Sigmoid colon (tissue), 7 donors: ENCODE data around the gene DAGLA. TPM values are rescaled to one million over a fixed set of nuclear protein-coding genes. Genes with fewer than 3 reads are reported as not detected.

Source experiments
- DNase-seq: peaks from one replicate; pipeline ENCODE4 v3.0.0-alpha.2; 2019
- H3K27ac ChIP-seq, 4 donors: fragments of 200-600 bp; sonication (generic); one replicate each; pipeline ENCODE4 v1.5.1; 2016 to 2019; ENCODE audit warnings: mild to moderate bottlenecking in 1 of 4
- H3K27me3 ChIP-seq, 3 donors: fragments of 200-600 bp; sonication (generic); one replicate each; pipeline ENCODE4 v1.5.1; 2019; ENCODE audit warnings: mild to moderate bottlenecking in 1 of 3
- H3K36me3 ChIP-seq, 4 donors: fragments of 200-600 bp; sonication (generic); one replicate each; pipeline ENCODE4 v1.5.1; 2016 to 2019
- H3K4me1 ChIP-seq, 4 donors: fragments of 200-600 bp; sonication (generic); one replicate each; pipeline ENCODE4 v1.5.1; 2017 to 2019
- H3K4me3 ChIP-seq, 4 donors: fragments of 200-600 bp; sonication (generic); one replicate each; pipeline ENCODE4 v1.5.1; 2017 to 2019; ENCODE audit warnings: mild to moderate bottlenecking in 2 of 4, moderate library complexity in 1 of 4
- H3K9me3 ChIP-seq, 4 donors: fragments of 200-600 bp in 3 of 4; sonication (generic) in 3 of 4; one replicate each; pipeline versions ENCODE4 v1.5.1 to v1.6.1; 2013 to 2019
- CTCF ChIP-seq, 4 experiments: fragments of 450-650 bp in 3 of 4; fragments of 200-600 bp in 1 of 4; IDR thresholded peaks; one replicate each; pipeline ENCODE4 v1.5.1; 2016 to 2019; ENCODE audit warnings: antibody characterized with exemption in 4 of 4, mild to moderate bottlenecking in 3 of 4, moderate library complexity in 2 of 4
- EP300 ChIP-seq, 4 donors: sonication (generic); formaldehyde crosslinking; IDR thresholded peaks; one replicate each; pipeline ENCODE4 v1.6.1; 2017; ENCODE audit warnings: antibody characterized with exemption in 4 of 4
- POLR2A ChIP-seq, 2 donors: fragments of 450-650 bp; IDR thresholded peaks; one replicate each; pipeline ENCODE4 v1.6.1; 2016; ENCODE audit warnings: antibody characterized with exemption in 2 of 2, mild to moderate bottlenecking in 2 of 2, moderate library complexity in 2 of 2
- POLR2AphosphoS5 ChIP-seq, 4 donors: sonication (generic); formaldehyde crosslinking; IDR thresholded peaks; one replicate each; pipeline ENCODE4 v1.6.1; 2017; ENCODE audit warnings: antibody characterized with exemption in 4 of 4
- WGBS, 2 donors: extraction: QIAGEN DNeasy Blood & Tissue Kit; methylation state at CpG; one replicate each; pipeline ENCODE4 v1.1.7; 2013; 5-methylcytosine and 5-hydroxymethylcytosine counted together
- intact Hi-C: fragments of 100-400 bp; cut with DNase I; formaldehyde crosslinking; loops from one replicate; pipeline ENCODE4 v1.15.1; 2023
- polyA plus RNA-seq, 3 donors: library from polyadenylated mRNA; stranded (reverse); fragments of 200-250 nt; gene quantifications; one replicate each; pipeline ENCODE4 v1.2.3, GENCODE V29; 2013
- total RNA-seq, 4 donors: library from RNA; depleted of rRNA; stranded (reverse); fragments of >200 nt; gene quantifications; one replicate each; pipeline ENCODE4 v1.1.0, GENCODE V29; 2016
- donor health status: healthy with polysubstance abuse.
- donor health status: Bipolar disorder and iron deficiency.
- donor health status: healthy.

The DAGLA gene
- total and polyA plus RNA-seq, 7 donors = 1.8 to 6.2 (median 2.1) TPM

GRCh38 chr11:61666684-61667297 is 13.4 kb upstream of the DAGLA start:
- no peaks in the 10 kb centered on the region for H3K36me3 ChIP-seq
- WGBS, 2 donors = 42 to 80% methylated on average over 3 of the region's 3 CpGs
- H3K27ac ChIP-seq = no peak overlapping the region
- no peaks in the 10 kb centered on the region for H3K9me3 ChIP-seq
- intact Hi-C loops = no loop called here
- no peak for DNase-seq
- TF ChIP-seq POLR2AphosphoS5 (IDR thresholded peaks at IDR 0.05) = no peak
- TF ChIP-seq POLR2A (IDR thresholded peaks at IDR 0.05) = no peak
- TF ChIP-seq CTCF (IDR thresholded peaks at IDR 0.05) = no peak
- no peak for TF ChIP-seq EP300 (IDR thresholded peaks at IDR 0.05)
- no peaks in the 10 kb centered on the region for H3K4me1 ChIP-seq
- no peak overlapping the region for H3K4me3 ChIP-seq
- H3K27me3 ChIP-seq = no peaks in the 10 kb centered on the region

DNA sequence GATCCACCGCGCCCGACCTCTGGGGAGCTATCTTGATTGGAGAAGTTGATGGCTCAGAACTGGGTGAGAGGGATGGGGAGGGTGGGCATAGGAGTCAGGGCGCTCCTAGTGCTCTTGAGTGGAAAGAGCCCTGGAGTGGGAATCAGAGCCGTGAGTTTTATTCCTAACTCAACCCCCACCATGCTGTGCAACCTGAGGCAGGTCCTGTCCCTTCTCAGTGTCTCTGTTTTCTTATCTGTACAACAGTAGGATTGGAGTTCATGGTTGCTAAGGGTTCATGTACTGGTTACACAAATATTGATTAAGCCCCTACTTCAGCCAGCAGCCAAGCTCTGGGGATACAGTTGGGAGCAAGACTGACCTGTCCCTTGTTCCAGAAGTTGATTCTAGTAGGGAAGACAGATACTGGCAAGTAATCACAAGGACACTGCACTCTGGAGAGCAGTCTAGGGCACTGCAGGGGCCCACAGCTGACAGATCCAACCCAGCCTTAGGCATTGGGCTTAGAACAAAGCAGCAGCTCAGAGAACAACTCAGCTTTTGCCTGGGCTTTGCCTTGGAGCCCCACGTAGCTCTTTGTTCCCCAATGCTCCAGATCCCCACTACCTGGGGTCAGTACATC is 12.4 kb upstream of the DAGLA start:
- Histone ChIP-seq H3K27ac (no peak overlapping the region), H3K4me1 (no peaks in the 10 kb centered on the region), H3K4me3 (no peak overlapping the region), H3K27me3 (no peaks in the 10 kb centered on the region), H3K36me3 (no peaks in the 10 kb centered on the region), H3K9me3 (no peaks in the 10 kb centered on the region)
- 89 to 91% methylated on average over 6 of the region's 6 CpGs for WGBS, 2 donors
- DNase-seq = no peak
- TF ChIP-seq POLR2AphosphoS5 (IDR thresholded peaks at IDR 0.05) = no peak
- no peak for TF ChIP-seq CTCF (IDR thresholded peaks at IDR 0.05)
- no peak for TF ChIP-seq POLR2A (IDR thresholded peaks at IDR 0.05)
- no peak for TF ChIP-seq EP300 (IDR thresholded peaks at IDR 0.05)
- intact Hi-C loops = no loop called here

GRCh38 chr11:61669417-61669816 is 10.8 kb upstream of the DAGLA start:
- TF ChIP-seq EP300 (IDR thresholded peaks at IDR 0.05) (no peak), POLR2AphosphoS5 (IDR thresholded peaks at IDR 0.05) (no peak), CTCF (IDR thresholded peaks at IDR 0.05) (no peak), POLR2A (IDR thresholded peaks at IDR 0.05) (no peak)
- 89 to 90% methylated on average over 4 of the region's 4 CpGs for WGBS, 2 donors
- intact Hi-C loops = no loop called here
- no peak for DNase-seq
- no peaks in the 10 kb centered on the region for H3K27me3 ChIP-seq
- no peaks in the 10 kb centered on the region for H3K36me3 ChIP-seq
- no peak overlapping the region for H3K4me3 ChIP-seq
- H3K9me3 ChIP-seq = no peaks in the 10 kb centered on the region
- H3K4me1 ChIP-seq = no peaks in the 10 kb centered on the region
- no peak overlapping the region for H3K27ac ChIP-seq

DNA sequence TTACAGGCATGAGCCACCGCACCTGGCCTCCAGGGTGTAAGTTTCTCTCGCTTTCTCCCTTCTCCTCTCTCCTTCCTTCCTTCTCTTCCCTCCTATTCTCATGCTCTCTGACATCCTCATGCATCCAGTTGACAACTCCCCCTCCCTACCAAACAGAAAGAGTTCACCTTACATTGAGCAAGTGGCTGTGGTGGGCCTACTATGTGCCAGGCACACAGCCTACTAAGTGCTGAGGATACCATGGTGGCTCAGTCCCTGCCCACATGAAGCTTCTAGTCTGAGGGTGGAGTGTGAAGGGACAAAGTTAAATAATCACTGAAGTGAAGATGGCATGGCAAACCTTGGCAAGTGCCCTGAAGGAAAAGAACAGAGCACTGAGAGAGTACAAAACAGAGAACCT is 9.6 kb upstream of the DAGLA start:
- intact Hi-C loops = no loop called here
- no peaks in the 10 kb centered on the region for H3K27me3 ChIP-seq
- 96 to 98% methylated on average over 2 of the region's 2 CpGs for WGBS, 2 donors
- H3K36me3 ChIP-seq = no peaks in the 10 kb centered on the region
- H3K4me1 ChIP-seq = no peaks in the 10 kb centered on the region
- no peak for TF ChIP-seq EP300 (IDR thresholded peaks at IDR 0.05)
- TF ChIP-seq POLR2AphosphoS5 (IDR thresholded peaks at IDR 0.05) = no peak
- TF ChIP-seq POLR2A (IDR thresholded peaks at IDR 0.05) = no peak
- TF ChIP-seq CTCF (IDR thresholded peaks at IDR 0.05) = no peak
- H3K4me3 ChIP-seq = no peak overlapping the region
- no peaks in the 10 kb centered on the region for H3K9me3 ChIP-seq
- no peak overlapping the region for H3K27ac ChIP-seq
- DNase-seq = no peak
